Ovary (tissue), 3 donors: ENCODE measurements around the gene ENTPD8.

Experiments used
- CTCF ChIP-seq, 3 donors: fragments of 450-650 bp in 2 of 3; fragments of 200-600 bp in 1 of 3; IDR thresholded peaks; one replicate each; pipeline versions ENCODE4 v1.5.1 to v1.8.0; 2016 to 2022; ENCODE audit warnings: antibody characterized with exemption in 3 of 3, mild to moderate bottlenecking in 1 of 3
- EP300 ChIP-seq: sonication (generic); formaldehyde crosslinking; IDR thresholded peaks from one replicate; pipeline ENCODE4 v1.6.1; 2017; ENCODE audit warnings: antibody characterized with exemption
- POLR2A ChIP-seq: fragments of 450-650 bp; IDR thresholded peaks from one replicate; pipeline ENCODE4 v1.6.1; 2017; ENCODE audit warnings: antibody characterized with exemption, mild to moderate bottlenecking, moderate library complexity
- donor health status: DM: no; HTN: no; CAD: no.

GRCh38 chr9:137412431-137412830, 28.7 kb downstream of the ENTPD8 start:
- TF ChIP-seq CTCF (IDR thresholded peaks at IDR 0.05), result no peak
- no peak for TF ChIP-seq POLR2A
- no peak for TF ChIP-seq EP300
